Measurements from ENCODE around the gene CHRNE. TPM values are rescaled to one million over a fixed set of nuclear protein-coding genes. Genes with fewer than 3 reads are reported as not detected.

The CHRNE gene
- total and polyA plus RNA-seq, 2 of the 13 experiments (the other 11 are each of a cell fraction or from before 2014, with no cell fraction given): 0.53 to 0.59 TPM

DNA sequence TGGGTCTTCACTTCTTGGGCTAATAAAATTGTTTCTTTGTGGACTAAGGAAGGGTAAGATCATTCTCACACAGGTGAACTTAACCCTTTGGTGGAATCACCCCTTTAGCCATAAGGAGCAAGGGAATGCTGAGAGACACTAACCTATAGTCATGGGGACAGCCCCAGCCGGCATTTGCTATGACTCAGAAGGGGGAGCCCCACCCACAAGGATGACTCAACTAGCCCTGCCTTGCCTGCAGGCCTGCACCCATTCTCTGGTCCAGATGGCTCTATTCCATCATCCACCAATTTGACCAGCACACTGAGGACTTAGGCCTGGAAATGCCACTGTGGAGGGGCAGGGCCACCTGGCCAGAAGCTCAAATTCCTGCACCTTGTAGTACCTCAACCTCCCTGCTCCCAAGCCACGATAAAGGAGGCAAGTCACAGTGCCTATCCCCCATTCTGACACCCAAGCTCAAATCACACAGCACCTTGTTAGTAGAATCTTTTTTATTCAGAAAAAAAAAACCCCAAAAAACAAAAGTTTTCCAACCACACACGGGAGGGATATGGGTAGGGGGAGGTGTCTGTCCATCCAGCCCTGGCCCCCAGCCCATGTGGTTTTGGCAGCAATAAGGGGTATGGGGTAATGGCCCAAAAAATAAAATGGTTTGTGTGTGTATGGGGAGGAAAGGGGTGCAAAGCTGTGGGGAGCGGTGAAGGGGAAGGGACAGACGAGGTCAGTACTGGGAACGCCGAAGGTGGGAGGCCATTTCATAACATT, 42.5 kb upstream of the CHRNE start (continued):
- TF ChIP-seq, protein P1, sequence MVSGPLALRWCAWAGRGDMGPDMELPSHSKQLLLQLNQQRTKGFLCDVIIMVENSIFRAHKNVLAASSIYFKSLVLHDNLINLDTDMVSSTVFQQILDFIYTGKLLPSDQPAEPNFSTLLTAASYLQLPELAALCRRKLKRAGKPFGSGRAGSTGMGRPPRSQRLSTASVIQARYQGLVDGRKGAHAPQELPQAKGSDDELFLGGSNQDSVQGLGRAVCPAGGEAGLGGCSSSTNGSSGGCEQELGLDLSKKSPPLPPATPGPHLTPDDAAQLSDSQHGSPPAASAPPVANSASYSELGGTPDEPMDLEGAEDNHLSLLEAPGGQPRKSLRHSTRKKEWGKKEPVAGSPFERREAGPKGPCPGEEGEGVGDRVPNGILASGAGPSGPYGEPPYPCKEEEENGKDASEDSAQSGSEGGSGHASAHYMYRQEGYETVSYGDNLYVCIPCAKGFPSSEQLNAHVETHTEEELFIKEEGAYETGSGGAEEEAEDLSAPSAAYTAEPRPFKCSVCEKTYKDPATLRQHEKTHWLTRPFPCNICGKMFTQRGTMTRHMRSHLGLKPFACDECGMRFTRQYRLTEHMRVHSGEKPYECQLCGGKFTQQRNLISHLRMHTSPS (CRISPR knock-in tag; IDR thresholded peaks at IDR 0.05; ENCODE audit: low read depth): no peak
- TF ChIP-seq ARNT2 (CRISPR knock-in tag; IDR thresholded peaks at IDR 0.05; ENCODE audit: low read depth): no peak
- no peak for TF ChIP-seq ZNF253 (CRISPR knock-in tag; IDR thresholded peaks at IDR 0.05; ENCODE audit: borderline replicate concordance)
- TF ChIP-seq ZNF766 (CRISPR knock-in tag; IDR thresholded peaks at IDR 0.05; ENCODE audit: borderline replicate concordance): no peak
- TF ChIP-seq AGO2 (optimal IDR thresholded peaks at IDR 0.05; ENCODE audit: low read depth, low read length): no peak
- peak; percentile 49 for TF ChIP-seq TEAD3 (CRISPR knock-in tag; optimal IDR thresholded peaks at IDR 0.05; ENCODE audit: borderline replicate concordance)
- TF ChIP-seq GATA4 (IDR thresholded peaks at IDR 0.05; ENCODE audit: borderline replicate concordance, low read depth): peak; percentile 41; the same call in 1 of the 2 replicates
- no peak for TF ChIP-seq NFE2L1 (CRISPR knock-in tag; IDR thresholded peaks at IDR 0.05; ENCODE audit: borderline replicate concordance)
- no peak for TF ChIP-seq ZNF737 (CRISPR knock-in tag; IDR thresholded peaks at IDR 0.05; ENCODE audit: borderline replicate concordance)
- no peak for TF ChIP-seq ZNF234 (CRISPR knock-in tag; conservative IDR thresholded peaks at IDR 0.05)
- no peak for TF ChIP-seq ZFAT (CRISPR knock-in tag; conservative IDR thresholded peaks at IDR 0.05)
- no peak for TF ChIP-seq RELA (CRISPR knock-in tag; IDR thresholded peaks at IDR 0.05)
- no peak for TF ChIP-seq ZNF550 (CRISPR knock-in tag; IDR thresholded peaks at IDR 0.05; ENCODE audit: borderline replicate concordance)
- TF ChIP-seq NFYB (CRISPR knock-in tag; IDR thresholded peaks at IDR 0.05): no peak
- TF ChIP-seq ZNF629 (CRISPR knock-in tag; conservative IDR thresholded peaks at IDR 0.05): peak; percentile 85
- TF ChIP-seq, protein P2, sequence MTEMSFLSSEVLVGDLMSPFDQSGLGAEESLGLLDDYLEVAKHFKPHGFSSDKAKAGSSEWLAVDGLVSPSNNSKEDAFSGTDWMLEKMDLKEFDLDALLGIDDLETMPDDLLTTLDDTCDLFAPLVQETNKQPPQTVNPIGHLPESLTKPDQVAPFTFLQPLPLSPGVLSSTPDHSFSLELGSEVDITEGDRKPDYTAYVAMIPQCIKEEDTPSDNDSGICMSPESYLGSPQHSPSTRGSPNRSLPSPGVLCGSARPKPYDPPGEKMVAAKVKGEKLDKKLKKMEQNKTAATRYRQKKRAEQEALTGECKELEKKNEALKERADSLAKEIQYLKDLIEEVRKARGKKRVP (CRISPR knock-in tag; IDR thresholded peaks at IDR 0.05): peak in 1 of 2 experiments; percentile 38; a peak in 1 of 4 replicates
- no peak for TF ChIP-seq ZNF746 (CRISPR knock-in tag; IDR thresholded peaks at IDR 0.05)
- no peak for TF ChIP-seq MBNL3 (CRISPR knock-in tag; conservative IDR thresholded peaks at IDR 0.05)
- TF ChIP-seq, protein P3, sequence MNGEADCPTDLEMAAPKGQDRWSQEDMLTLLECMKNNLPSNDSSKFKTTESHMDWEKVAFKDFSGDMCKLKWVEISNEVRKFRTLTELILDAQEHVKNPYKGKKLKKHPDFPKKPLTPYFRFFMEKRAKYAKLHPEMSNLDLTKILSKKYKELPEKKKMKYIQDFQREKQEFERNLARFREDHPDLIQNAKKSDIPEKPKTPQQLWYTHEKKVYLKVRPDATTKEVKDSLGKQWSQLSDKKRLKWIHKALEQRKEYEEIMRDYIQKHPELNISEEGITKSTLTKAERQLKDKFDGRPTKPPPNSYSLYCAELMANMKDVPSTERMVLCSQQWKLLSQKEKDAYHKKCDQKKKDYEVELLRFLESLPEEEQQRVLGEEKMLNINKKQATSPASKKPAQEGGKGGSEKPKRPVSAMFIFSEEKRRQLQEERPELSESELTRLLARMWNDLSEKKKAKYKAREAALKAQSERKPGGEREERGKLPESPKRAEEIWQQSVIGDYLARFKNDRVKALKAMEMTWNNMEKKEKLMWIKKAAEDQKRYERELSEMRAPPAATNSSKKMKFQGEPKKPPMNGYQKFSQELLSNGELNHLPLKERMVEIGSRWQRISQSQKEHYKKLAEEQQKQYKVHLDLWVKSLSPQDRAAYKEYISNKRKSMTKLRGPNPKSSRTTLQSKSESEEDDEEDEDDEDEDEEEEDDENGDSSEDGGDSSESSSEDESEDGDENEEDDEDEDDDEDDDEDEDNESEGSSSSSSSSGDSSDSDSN (CRISPR knock-in tag; IDR thresholded peaks at IDR 0.05): no peak
- no peak for TF ChIP-seq STAT5B (CRISPR knock-in tag; IDR thresholded peaks at IDR 0.05)
- 0 out of 2 replicates have a peak, but pooled peaks have one; percentile 54 for TF ChIP-seq TGIF2 (CRISPR knock-in tag; IDR thresholded peaks at IDR 0.05)
- no peak for TF ChIP-seq ELF1 (CRISPR knock-in tag; IDR thresholded peaks at IDR 0.05)
- peak; percentile 20; the same call in 1 of the 2 replicates for TF ChIP-seq SOX5 (CRISPR knock-in tag; IDR thresholded peaks at IDR 0.05; ENCODE audit: borderline replicate concordance)
- 0 out of 2 replicates have a peak, but pooled peaks have one; percentile 64 for TF ChIP-seq POLR2AphosphoS2 (IDR thresholded peaks at IDR 0.05; ENCODE audit: low read depth, low read length)
- TF ChIP-seq GATAD1 (CRISPR knock-in tag; IDR thresholded peaks at IDR 0.05): no peak
- TF ChIP-seq NR3C1 (CRISPR knock-in tag; IDR thresholded peaks at IDR 0.05): no peak
- no peak for TF ChIP-seq SYNCRIP (IDR thresholded peaks at IDR 0.05; ENCODE audit: insufficient read depth, low read depth, low read length)
